HG03039 (cell line): ENCODE measurements around the gene C15orf39.
"Not testable (repeated sequence)": the region's sequence is repeated elsewhere in the genome, so short reads cannot be mapped to it uniquely, and the experiment has no call there.

Experiments
- ATAC-seq: cut with Tn5 transposase; IDR thresholded peaks from one replicate; pipeline ENCODE4 v1.9.1; 2021; ENCODE audit warnings: mild to moderate bottlenecking, moderate library complexity; ENCODE audit not compliant: unreplicated experiment

The C15orf39 gene

DNA sequence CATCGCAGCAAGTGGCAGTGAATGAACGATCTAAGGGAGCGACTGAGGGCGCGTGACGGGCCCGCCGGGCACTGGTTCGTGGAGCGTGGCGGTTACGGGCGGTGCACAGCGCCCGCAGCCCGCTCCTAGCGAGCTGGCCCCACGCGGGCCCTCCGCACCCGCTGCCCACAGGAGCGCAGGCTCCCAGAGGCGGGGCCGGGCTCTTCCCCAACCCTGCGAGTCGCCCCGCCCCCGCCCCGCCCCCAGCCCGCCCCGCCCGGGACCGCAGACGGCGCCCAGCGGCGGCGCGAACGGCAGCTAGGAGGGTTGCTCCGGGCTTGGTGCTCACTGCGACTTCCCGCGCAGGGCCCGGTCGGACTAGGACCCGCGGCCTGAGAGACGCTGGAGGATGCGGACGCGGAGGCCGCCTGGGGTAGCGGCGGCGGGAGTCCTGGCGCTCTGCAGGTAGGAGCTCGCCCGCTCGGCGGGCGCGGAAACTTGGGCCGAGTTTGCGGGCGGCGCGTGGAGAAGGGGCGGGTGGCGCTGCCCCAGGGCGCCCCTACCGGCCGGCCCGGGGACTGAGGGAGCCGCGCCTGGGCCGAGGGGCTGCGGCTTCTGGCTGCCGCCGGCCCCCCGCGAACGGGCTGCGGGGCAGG is at the start of gene C15orf39:
Gene C15orf39 (plus strand): TSS at position 267 of the 635 bp plus-strand sequence. CDS start 4,167 bp downstream, outside the sequence.
- peak; percentile 34 for ATAC-seq

DNA sequence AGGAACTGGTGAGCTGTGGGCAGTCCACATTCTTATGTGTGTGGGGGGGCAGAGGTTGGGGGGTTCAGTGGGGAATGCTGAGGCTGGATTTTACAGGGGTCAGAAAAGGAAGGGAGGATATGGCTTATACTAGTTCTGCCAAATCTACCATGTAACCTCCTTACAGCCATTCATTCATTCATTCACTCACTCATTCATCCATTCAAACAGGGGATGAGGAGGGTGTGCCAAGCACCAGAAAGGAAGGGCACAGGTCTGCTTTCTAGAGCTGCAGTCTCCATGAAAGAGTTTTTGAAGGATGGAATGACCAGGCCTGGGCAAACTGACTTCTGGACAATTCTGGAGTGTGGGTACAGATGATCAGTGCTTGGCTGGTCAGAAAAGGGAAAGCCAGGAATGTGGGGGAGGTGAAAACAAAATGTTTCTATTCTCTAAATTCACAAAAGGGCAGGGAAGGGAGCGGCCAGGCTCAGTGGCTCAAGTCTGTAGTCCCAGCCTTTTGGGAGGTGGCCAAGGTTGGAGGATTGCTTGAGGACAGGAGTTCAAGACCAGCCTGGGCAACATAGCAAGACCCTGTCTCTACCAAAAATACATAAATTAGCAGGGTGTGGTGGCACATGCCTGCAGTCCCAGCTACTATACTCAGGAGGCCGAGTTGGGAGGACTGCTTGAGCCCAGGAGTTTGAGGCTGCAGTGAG is 49.2 kb upstream of the C15orf39 start:
- no peak for ATAC-seq

DNA sequence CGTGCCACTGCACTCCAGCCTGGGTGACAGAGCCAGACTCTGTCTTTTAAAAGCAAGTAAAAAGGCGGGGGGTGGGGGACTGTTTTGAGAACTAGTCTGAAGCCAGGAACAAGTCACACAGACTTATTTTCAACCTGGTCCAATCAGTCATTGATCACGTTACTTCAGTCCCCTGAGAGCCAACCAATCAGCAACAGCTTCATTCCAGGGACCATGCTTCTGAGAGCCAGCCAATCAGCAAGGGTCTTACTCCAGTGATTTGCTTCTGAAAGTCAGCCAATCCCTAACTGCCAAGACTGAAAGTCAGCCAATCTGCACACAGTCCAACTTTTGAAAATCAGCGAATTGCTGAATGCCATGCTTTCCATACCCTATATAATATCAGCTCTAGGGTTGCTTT is 48.6 kb upstream of the C15orf39 start:
- ATAC-seq = no peak

DNA sequence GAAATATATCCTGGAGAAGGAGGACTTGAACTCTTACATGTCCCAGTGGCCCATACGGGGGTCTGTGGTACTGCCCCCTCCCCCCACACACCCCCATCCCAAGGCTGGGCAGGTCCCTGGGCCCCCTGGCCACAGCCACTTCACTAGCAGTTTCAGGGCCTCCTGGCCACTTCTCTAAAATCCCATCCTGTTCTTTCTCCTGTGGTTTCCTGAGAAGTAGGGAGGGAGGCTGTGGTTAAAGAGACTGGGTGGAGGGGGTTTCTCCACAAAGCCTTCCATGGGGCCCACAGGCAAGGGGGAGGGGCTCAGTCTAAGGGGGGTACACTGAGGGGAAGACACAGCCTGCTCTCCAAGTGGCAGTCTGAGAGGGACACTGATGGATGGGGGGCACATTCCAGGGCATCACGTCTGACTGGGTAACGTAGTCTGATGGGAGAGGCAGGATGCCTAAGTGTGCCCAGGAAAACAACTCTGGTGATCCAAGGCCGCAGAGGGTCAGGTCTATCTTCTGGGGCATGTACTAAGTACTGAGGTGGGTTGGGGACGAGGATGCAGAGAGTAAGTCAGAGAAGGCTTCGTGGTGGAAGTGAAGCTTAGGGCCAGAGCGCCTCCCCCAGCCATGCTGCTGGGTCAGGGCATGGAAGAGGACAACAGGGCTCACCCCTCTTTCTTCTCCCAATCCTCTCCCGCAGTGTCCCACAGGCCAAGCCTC is 48.0 kb upstream of the C15orf39 start:
- no peak for ATAC-seq

DNA sequence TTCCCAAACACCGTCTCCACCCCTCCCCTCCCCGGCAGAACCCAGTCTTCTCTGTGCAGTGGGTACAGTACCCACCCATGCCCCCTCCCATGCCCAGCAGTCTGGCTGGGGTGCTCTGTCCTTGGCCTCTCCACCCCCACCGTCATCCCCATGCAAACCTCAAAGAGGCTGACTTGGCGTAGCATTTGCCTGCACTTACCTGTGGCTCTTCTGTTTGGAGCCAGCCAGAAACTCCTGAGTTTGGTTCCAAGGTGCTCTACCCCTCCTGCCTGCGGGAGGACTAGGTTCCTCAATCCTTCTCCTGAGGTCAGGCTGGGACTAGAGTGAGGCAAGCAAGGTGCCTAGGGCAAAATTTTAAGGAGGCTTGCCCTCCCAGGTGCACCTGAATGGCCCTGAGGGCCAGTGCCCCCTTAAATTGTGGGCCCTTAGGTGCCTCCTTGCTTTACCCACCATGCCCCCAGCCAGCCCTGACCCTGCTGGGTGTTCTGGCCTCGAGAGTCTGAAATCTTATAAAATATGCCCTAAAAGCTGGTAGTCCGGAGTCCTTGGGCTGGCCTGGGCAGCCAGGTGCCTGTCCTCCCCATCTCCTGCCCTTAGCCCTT is 47.1 kb upstream of the C15orf39 start:
- ATAC-seq = no peak

DNA sequence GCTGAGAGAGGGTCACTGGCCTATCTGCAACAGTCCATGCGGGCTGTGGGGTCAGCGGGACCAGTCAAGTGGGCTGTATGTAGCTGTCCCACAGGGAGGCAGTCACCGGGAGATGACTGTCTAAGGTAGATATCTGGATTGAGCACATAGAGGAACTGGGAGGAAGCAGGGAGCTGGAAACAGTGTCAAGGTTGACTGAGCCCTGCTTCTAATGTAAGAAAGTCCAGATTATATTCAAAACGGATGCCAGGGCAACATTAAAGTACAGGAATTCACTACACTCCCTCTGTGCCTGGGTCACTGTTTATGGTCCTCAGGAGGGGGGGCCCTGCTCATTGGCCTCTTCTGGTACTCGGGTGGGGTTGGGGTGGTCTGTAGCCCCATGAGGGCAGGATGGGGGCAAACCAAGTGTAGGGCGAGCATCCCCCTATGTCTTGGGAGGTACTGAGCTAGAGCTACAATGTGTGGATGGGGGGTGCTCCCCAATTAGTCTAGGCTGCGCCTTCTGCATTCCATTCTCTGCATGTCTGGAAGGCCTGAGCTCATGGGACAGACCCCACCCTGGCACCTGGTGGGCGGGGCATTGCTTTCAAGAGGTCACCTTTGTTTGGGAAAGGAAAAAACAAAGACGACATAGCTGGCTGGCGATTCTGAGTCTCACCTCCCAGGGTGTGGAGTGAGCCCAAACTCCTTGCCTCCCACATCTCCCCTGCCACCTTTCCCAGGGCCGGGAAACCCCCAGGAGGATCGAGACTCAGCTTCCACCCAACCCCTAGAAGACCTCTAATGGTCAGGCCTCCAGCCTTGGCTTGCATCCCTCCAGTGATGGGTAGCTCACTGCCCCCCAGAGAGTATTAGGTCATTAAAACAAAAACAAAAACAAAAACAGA is 45.1 kb upstream of the C15orf39 start:
- ATAC-seq = no peak

DNA sequence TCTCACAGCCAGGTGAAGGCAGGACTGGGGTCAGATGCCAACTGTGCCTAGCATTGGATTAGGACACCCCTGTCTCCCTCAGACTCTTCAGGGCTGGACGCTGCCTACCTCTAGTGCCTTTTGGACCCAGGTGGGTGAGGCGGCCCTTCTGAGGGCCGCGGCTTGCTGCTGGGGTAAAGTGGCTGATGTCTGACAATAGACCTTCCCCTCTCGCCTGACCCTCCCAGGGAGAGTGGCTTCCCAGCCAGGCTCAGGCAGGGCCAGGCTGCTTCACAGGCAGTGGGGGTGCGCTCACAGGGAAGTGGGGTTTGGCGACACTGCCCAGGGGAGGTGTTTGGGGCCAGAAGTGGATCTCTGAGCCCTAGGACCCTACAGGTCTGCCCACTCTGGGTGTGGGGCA is 43.3 kb upstream of the C15orf39 start:
- ATAC-seq = no peak

DNA sequence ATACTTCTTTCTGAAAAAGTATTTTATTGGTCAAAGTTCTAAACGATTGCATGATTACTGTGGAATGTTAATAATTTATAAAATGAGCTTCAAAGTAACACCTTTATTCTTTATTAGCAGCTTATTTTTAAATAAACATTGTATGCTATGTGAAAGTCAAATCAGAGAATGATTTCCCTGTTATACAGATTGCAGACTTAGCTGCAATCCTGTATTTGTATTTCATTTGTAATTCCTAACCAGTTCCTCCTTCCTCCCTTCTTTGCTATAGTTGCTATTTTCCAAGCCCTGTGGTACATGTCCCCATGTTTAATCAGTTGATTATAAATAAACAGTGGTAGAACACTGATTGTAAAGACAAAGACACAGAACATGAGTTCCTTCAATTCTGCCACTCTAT is 42.4 kb upstream of the C15orf39 start:
- no peak for ATAC-seq

DNA sequence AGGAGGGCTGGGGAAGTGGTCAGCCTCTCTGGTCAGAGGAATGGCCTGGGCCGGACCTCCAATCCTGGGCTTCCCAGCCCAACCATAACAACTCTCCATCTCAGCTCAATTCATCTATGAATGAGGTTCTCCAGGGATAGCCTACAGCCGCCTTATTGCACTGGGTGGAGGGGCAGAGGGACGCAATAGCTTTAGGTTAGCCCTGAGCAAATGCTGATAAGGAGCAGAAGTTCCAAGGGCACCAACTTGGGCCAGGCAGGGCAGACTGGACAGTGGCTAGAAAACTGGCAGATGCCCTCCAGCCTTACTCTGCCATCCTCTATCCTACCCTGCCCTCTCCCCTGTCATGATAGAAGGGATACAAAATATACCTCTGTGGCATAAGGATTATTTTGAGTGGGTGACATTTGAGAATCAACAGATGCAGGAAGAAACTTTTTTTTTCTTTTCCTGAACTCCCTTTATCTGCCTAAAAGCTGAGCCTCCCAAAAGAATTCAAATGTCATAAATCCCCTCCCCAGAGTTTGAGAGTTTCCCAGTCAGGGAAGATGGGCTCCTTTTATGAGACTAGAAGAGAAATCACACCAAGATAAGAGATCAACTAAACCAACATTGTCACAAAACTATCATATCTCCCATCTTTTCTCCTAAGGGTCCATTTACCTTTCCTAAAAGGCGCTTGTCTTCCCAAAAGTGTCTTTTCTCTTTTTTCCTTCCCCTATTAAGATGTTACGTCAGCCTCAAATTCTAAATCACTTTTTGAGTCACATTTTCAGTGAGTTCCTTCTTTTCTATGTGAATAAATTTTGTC is 40.4 kb upstream of the C15orf39 start:
- ATAC-seq = no peak

DNA sequence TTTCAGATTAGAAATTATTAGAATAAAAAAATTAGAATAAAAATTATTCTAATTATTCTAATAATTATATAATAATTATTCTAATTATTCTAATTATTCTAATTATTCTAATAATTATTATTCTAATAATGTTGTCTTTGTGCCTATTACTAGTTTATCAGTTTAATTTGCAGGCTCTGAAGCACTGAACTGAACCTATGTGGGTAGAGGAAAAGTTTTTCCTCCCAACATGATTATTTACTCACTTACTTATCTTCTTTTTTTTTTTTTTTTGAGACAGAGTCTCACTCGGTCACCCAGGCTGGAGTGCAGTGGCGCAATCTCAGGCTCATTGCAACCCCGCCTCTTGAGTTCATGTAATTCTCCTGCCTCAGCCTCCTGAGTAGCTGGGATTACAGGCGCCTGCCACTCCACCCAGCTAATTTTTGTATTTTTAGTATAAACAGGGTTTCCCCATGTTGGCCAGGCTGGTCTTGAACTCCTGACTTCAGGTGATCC is 39.7 kb upstream of the C15orf39 start:
- no peak for ATAC-seq

DNA sequence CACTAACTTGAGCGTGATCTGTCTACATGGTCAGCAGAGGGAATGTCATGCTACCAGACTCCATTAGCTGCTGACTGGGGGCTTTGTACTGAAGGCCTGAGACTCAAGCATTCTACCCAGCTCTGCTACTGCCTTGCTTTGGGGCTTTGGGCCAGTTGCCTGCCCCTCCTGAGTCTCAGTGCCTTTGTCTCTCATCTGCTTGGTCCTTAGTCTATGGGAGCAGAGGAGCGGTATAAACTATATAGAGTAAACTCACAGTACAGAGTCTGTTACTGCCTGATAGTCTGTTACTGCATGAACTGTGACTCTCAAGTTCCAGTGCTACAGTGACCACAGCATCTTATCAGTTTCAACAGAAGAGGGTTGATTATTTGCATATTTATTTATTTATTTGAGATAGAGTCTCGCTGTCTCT is 38.5 kb upstream of the C15orf39 start:
- ATAC-seq = no peak

DNA sequence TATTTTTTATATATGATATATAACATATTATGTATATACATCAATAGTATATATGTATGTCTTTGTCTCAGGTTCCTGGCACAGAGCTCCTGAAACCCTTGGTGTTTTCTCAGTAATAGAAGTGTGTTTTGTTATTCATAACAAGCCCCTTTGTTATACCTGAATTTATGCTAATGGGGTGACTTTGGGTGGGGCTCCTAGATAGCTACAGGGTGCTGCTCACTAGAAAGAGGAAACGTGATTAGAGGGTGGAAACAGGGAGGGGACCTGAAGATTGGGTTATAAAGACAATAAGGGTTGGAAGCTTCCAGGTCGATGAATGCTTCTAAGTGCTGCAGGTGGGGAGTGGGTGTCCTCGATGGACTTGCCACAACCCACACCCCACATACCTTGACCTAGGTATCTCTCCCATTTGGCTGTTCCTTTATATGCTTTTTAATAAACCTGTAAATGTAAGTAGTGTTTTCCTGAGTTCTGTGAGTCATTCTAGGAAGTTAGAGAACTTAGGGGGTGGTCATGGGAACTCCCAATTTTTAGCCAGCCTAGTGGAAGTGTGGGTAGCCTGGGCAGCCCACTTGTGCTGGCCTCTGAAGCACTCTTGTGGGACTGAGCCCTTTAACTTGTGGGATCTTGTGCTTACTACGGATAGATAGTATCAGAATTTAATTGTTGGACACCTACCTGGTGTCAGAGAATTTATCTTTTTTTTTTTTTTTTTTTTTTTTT is 36.9 kb upstream of the C15orf39 start:
- no peak for ATAC-seq

DNA sequence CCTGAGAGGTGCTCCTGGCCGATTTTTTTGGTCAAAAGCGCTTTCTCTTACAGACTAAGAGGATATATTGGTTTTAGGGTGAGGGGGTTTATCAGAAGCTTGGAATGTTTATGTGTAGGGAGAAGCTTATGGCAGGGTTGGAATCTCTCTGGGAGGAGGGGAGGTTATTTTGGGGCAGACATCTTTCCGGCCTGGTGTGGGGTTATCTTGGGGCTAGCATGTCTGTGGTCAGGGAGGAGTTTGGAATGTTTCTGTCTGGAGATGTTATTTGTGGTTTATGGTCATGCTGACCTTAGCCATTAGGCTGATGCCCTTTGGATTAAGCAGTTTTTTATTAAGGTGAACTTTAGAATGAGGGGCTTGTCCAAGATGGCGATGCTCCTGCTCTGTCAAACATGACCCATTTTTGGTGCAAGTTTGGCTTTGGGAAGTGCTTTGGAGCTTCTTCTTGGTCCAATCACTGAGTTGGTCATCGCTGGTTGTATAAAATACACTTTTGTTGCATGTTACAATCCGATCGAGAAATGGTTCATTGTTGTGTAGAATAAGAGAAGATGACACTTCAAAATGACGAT is 35.1 kb upstream of the C15orf39 start:
- not testable (repeated sequence) for ATAC-seq

DNA sequence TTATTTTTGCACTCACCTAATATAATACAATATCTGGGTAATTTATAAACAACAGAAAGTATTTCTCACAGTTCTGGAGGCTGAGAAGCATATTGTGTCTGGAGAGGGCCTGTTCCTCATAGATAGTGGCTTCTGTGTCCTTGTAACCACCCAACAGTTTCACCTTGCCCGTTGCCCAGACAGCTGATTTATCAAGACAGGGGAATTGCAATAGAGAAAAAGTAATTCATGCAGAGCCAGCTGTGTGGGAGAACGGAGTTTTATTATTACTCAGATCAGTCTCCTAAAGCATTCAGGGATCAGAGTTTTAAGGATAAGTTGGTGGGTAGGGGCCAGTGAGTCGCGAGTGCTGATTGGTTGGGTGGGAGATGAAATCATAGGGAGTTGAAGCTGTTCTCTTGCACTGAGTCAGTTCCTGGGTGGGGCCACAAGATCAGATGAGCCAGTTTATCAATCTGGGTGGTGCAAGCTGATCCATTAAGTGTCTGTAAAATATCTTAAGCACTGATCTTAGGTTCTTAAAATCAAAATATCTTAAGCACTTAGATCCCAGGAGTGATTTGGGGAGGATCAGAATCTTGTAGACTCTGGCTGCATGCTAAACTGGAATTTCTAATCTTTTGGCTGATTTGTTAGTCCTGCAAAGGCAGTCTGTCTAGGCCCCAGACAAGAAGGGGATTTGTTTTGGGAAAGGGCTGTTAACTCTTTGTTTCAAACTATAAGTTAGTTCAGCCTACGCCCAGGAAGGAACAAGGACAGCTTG is 33.9 kb upstream of the C15orf39 start:
- ATAC-seq = no peak

DNA sequence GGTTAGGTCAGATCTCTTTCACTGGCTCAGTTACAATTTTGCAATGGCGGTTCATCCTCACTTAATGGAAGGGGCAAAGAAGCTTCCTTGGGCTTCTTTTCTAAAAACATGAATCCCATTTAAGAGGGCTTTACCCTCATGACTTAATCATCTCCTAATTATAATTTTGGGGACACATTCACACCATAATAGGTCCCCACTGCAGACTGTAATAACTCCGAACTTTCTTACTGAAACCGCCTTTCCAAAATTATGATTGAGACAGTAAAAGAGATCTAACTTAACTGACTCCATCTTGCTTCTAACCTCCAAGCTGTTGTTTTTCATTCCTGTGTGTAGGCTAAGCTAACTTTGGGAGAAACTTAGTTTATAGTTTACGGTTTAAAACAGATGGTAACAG is 33.3 kb upstream of the C15orf39 start:
- ATAC-seq = no peak

DNA sequence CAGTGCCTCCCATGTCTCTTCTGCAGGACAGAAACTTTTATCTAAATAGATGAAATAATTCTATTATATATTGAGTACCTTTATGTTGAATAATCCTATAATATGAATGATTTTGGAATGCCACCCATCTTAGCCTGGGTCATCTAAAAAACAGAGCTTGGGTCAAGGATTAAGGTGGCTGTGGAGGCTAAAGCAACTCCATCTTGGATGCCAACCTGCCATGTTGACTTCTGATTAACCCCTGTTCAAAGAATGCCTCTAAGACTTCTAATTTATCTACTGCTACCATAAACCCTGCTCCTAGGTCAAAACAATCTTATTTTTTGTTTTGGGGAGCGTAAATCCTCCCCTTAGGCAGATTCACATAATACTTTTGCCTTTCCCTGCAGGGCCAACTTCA is 31.5 kb upstream of the C15orf39 start:
- no peak for ATAC-seq

DNA sequence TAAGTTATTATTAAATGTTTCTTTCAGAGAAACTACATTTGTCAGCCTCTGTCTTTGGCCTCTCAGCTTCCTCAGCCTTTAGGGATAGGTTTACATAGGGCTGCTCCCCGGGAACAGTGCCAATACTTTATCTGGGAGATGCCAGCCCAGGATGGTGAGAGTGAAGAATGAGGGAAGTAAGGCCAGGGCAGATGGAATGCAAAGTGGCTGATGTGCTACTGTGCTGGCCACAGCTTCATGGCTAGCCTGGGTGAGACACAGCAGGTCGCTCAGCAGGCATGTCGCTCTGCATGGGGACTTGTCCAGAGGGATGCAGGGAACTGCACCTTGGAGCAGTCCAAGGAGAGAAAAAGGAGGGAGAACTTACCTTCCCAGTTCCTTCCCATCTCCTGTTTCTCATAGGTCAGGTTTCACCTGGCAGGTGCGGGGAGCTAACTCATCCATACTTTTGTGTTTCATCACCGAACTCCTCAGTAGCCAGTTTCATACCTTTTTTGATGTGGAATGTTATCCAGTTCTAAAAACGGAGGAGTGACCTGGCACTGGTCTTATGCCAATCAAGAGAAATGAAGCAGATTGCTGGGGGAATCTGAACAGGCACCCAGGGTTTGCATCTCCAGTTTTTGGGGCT is 30.9 kb upstream of the C15orf39 start:
- no peak for ATAC-seq
